WI38 (cell line): Measurements from ENCODE around the gene ETV7.

ENCODE experiments used
- H3K4me3 ChIP-seq: 2 replicates; pipeline ENCODE4 v1.5.1; 2011; ENCODE audit warnings: low read depth, mild to moderate bottlenecking, control low read depth, low read length
- TF ChIP-seq, protein P1 (sequence below): IDR thresholded peaks from 2 replicates; pipeline ENCODE4 v1.5.1; 2012; ENCODE audit warnings: low read depth, mild to moderate bottlenecking, control low read depth, low read length

ETV7 gene

DNA sequence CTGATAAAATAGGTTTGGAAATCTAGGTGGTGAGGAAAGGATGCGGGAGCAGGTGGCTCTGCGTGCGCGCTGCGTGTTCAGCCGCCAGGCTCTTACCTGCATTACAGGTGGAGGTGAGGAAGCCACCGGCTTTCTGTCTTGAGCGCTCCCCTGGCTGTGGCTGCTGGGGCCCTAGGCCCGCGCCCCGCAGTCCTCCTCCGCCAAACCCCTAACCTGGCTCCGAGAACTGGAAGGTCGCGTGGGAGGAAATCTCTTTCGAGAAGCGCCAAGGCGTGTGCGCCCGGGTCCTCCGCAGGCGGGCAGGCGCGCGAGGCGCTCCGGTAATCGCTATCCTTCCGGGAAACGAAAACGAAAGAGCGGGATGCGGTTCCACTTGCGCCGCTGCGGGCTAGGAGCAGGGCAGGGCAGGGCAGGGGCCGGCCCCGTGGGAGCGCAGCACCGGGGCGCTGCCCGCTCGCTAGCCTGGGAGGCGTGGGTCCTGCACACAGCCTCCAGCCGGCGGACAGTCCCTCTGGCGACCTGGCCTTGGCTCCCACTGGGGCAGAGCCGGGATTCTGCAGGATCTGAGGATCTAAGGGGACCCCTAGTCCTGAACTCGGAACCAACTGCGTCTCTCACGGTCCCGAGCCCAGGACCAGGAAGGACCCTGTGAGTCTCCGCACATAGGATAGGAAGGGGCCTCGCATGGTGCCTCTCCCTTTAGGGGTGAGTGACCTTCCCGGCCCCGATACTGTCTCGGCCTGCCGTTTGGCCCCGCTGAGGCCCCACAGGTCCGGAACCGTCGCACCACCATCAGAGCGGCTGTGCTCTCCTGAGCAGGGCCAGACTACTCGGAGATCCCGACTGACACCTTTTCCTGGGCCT is at the start of gene ETV7:
Gene ETV7, minus strand, starts transcription at position 230 of the 864 bp plus-strand sequence. Its CDS starts 128 bp downstream, at position 102.
- TF ChIP-seq, protein P1, sequence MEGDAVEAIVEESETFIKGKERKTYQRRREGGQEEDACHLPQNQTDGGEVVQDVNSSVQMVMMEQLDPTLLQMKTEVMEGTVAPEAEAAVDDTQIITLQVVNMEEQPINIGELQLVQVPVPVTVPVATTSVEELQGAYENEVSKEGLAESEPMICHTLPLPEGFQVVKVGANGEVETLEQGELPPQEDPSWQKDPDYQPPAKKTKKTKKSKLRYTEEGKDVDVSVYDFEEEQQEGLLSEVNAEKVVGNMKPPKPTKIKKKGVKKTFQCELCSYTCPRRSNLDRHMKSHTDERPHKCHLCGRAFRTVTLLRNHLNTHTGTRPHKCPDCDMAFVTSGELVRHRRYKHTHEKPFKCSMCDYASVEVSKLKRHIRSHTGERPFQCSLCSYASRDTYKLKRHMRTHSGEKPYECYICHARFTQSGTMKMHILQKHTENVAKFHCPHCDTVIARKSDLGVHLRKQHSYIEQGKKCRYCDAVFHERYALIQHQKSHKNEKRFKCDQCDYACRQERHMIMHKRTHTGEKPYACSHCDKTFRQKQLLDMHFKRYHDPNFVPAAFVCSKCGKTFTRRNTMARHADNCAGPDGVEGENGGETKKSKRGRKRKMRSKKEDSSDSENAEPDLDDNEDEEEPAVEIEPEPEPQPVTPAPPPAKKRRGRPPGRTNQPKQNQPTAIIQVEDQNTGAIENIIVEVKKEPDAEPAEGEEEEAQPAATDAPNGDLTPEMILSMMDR = no peak
- peak within 1 kb of the TSS; percentile 64 for H3K4me3 ChIP-seq

DNA sequence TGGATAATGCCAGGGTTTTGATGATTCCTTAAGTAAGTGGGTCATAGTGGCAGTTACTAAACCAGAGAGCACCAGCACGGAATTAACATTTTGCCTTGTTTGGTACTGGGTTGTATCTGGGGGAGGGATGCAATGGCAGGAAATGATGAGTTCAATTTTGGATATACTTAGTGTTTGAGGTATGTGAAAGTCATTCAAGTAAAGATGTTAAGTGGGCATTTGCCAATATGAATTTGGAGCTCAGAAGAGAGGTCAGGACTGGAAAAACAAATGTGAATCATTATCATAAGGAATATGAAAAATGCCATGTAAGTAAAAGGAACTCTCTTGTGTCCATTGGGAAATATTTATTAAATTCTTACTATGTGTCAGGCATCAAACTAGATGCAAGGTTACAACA is 49.0 kb upstream of the ETV7 start:
- H3K4me3 ChIP-seq = no peak overlapping the region
- TF ChIP-seq, protein P1 = no peak

DNA sequence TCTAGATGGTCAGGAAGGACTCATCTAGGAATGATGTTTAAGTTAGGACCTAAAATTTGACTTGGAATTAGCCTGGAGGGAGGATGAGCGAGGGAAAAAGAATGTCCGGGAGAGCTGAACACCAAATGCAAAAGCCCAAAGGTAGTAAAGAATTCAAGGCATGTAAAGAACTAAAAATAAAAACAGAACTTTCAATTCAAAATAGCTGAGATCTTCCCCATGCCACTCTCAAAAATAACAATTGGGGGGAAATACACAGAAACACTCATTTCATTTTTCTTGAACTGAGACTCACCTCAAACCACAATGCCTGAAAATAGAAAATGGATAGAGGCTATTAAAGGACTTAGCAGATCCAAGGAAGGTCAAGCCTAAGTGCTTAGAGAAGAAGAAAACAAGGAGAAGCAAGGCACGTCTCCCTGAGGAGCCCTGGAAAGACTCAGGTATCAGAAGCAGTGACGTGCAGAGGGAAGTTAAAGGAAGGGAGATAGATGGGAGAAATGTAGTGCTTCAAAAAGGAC is 44.7 kb upstream of the ETV7 start:
- H3K4me3 ChIP-seq = no peak overlapping the region
- TF ChIP-seq, protein P1 = no peak

DNA sequence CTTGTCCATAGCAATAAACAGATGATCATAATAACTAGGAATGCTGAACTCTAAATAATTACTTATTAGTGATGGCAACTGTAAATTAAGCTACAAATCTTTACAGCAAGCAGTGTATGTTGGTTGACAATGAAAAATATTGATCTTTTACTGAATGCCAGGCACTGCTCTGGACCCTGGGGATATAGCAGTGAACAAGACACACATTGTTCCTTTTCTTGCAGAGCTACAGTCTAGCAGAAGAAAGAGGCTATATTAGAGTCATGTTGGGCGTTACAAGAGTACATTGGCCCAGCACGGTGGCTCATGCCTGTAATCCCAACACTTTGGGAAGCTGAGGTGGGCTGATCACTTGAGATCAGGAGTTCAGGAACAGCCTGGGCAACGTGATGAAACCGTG is 43.7 kb upstream of the ETV7 start:
- H3K4me3 ChIP-seq = no peak overlapping the region
- TF ChIP-seq, protein P1 = no peak

DNA sequence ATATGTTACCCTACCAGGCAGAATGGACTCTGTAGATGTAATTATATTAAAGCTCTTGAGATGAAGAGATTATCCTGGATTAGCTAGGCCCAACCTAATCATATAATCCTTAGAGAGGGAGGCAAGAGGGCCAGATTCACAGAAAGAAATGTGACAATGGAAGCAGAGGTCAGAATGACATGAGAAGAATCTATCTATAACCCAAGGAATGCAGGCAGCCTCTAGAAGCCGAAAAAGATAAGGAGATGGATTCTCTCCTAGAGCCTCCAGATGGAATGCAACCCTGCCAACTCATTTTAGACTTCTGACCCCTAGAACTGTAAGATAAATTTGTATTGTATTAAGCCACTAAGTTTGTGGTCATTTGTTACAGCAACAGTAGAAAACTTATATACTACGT is 42.9 kb upstream of the ETV7 start:
- no peak overlapping the region for H3K4me3 ChIP-seq
- TF ChIP-seq, protein P1 = no peak

DNA sequence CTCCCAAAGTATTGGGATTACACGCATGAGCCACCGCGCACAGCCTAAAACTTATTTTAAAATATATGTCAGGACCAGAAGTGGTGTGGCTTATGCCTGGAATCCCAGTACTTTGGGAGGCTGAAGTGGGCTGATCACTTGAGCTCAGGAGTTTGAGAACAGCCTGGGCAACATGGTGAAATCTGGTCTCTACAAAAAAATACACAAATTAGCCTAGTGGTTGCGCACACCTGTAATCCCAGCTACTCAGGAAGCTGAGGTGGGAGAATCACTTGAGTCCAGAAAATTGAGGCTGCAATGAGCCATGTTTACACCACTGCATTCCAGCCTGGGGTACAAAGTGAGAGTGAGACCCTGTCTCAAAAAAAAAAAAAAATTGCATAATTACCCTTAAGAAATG is 41.4 kb upstream of the ETV7 start:
- TF ChIP-seq, protein P1 = no peak
- no peak overlapping the region for H3K4me3 ChIP-seq

DNA sequence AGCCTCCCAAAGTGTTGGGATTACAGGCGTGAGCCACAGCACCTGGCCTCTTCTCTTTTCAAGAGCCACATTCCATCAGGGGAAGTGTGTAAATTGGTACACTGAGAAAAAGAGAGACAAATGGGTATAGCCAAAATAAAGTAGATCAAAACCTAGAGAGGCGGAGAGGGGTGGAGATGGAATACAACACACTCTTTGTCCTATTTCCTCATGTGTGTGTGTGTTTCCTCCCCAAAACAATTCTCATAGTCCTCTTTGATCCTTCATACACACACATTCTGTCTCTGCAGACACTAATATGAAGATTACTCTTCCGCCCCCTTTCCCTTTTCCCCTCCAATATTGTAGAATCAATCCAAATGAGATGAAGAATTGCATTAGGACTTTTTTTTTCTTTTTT is 39.2 kb upstream of the ETV7 start:
- TF ChIP-seq, protein P1 = no peak
- no peak overlapping the region for H3K4me3 ChIP-seq
